Measurements from ENCODE around the gene CBARP.
"Not testable (repeated sequence)": the region's sequence is repeated elsewhere in the genome, so short reads cannot be mapped to it uniquely, and the experiment has no call there.

CBARP gene

GRCh38 chr19:1213391-1214286 is 24.2 kb downstream of the CBARP start:
- DNase-seq (ENCODE audit: low read depth) = no peak

DNA sequence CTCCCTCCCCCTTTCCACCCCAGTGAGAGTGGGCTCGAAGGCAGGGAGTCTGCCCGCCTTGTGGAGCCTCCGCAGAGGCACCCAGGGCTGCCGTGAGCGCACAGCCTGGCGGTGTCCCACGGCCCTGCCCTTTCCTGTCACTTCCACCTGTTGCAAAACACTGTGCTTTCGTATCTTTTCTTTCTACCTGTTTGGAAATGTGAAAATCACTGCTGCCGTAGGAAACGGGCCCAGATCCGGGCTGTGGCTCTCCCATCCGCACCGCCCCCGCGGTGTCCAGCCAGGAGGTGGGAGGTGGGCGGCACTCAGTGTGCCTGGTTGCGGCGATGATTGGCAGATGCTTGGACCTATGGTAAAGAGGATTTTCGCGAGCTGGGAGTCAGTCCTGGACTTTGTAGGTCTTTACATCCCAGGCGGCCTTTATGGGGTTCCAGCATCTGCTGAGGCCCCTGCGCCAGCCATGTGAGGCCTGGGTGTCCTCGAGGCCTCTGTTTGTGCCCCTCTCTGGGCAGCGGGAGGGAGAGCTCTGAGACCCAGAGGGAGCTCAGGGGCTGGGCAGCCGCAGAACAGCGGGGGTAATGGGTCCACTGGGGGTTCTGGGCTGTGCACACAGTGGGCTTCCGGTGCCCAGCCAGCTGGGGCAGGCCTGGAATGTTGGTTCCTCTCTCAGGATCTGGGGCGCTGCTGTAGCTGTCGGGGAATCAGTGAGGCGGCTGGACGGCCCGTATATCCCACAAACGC is 26.1 kb downstream of the CBARP start:
- DNase-seq (ENCODE audit: low read depth) = no peak

GRCh38 chr19:1210227-1210538 is 27.6 kb downstream of the CBARP start:
- no peak for DNase-seq (ENCODE audit: low read depth)

DNA sequence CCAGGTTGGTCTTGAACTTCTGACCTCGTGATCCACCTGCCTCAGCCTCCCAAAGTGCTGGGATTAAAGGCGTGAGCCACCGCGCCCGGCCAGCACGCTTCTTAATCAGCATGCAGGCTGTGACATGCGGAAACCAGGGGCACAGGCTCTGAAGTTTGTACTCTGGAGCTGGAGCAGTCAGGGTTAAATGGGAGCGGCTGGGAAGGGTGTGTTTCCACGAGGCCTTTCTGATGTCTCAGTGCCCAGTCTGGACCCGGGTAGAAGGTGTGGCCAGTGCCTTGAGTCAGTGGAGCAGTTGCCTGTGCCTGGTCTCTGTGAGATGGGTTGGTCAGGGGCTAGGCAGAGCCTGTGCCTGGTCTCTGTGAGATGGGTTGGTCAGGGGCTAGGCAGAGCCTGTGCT is 29.0 kb downstream of the CBARP start:
- not testable (repeated sequence) for DNase-seq (ENCODE audit: low read depth)

DNA sequence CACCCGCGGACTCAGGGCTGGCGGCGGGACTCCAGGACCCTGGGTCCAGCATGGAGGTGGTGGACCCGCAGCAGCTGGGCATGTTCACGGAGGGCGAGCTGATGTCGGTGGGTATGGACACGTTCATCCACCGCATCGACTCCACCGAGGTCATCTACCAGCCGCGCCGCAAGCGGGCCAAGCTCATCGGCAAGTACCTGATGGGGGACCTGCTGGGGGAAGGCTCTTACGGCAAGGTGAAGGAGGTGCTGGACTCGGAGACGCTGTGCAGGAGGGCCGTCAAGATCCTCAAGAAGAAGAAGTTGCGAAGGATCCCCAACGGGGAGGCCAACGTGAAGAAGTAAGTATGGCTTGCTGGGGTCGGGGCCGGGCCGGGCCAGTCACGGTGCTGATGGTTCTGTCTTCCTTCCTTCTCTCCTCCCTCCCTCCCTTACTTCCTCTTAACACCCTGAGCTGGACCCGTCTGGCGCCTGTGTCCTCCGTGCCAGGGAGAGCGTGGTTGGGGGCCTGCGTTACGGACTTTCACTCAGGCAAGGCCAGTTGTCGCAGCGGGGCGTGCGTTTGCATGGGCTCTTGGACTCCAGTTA is 30.8 kb downstream of the CBARP start:
- no peak for DNase-seq (ENCODE audit: low read depth)

- DNase-seq (ENCODE audit: low read depth) = no peak
Observed at GRCh38 chr19:1206150-1206863, 31.5 kb downstream of the CBARP start.

- DNase-seq (ENCODE audit: low read depth) = peak; percentile 93
Observed at GRCh38 chr19:1205114-1206099, 32.4 kb downstream of the CBARP start, which contains the start of gene STK11. Gene STK11 (plus strand): TSS chr19:1205778. CDS start chr19:1206914, 1,136 bp downstream.

GRCh38 chr19:1200614-1201013 is 37.2 kb downstream of the CBARP start:
- DNase-seq (ENCODE audit: low read depth) = not testable (repeated sequence)

DNA sequence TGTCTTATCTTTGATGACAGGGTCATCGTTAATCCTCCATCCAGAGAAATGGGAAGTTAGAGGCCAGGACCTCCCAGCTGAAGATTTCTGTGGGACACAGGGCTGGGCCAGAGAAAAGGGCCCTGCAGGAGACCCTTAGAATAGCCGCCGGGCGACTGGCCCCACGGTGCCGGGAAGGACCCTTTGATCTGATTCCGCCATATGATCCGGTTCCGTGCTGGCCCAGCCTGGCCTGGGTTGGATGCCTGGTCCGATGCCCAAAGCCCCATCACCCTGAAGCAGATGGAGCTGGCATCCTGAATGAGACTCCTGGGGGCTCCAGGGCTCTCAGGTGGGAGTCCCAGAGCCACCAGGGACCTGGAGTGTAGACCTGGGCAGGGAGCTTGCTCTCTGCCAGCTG is 38.3 kb downstream of the CBARP start:
- no peak for DNase-seq (ENCODE audit: low read depth)

DNA sequence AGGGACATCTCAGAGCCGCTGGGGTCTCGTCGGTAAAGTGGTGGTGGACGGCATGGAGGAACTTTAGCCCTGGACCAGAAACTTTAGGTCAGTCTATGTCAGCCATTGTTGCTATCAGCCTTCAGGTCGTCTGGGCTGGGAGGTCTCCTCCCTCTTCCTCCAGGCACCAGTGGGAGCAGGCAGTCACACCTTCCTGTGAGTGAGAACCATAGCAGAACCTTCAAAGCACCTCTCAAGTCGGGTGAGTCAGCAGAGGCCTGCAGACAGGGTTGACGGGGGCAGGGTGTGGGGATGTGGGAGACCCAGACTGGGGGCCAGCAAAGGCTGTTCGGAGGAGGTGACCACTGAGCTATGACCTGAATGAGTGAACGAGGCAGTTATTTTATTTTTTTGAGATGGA is 48.4 kb downstream of the CBARP start:
- DNase-seq (ENCODE audit: low read depth) = no peak

- DNase-seq (ENCODE audit: low read depth) = no peak
Observed at GRCh38 chr19:1183543-1184172, 54.1 kb downstream of the CBARP start.

- no peak for DNase-seq (ENCODE audit: low read depth)
Observed at GRCh38 chr19:1182727-1183126, 55.1 kb downstream of the CBARP start.

DNA sequence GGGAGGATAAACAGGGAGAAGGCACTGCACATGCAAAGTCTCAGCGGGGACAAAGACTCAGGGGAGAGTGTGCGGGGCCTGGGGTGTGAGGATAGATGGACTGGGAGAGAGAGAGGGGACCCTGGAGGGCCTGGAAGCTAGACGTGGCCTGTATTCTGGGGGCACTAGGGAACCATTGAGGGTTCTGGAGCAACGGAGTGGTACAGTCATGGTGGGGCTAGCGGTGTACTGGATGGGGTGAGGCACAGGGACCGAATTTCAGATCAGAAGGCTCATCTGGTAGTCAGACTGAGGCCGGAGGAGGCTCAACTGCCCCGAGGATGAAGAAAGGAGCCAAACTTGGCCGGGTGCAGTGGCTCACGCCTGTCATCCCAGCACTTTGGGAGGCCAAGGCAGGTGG is 55.7 kb downstream of the CBARP start:
- DNase-seq (ENCODE audit: low read depth) = no peak

- no peak for DNase-seq (ENCODE audit: low read depth)
Observed at GRCh38 chr19:1181606-1182005, 56.2 kb downstream of the CBARP start.
